ENCODE data around the gene LHFPL3.
"Not testable (repeated sequence)": the region's sequence is repeated elsewhere in the genome, so short reads cannot be mapped to it uniquely, and the experiment has no call there.

The LHFPL3 gene

DNA sequence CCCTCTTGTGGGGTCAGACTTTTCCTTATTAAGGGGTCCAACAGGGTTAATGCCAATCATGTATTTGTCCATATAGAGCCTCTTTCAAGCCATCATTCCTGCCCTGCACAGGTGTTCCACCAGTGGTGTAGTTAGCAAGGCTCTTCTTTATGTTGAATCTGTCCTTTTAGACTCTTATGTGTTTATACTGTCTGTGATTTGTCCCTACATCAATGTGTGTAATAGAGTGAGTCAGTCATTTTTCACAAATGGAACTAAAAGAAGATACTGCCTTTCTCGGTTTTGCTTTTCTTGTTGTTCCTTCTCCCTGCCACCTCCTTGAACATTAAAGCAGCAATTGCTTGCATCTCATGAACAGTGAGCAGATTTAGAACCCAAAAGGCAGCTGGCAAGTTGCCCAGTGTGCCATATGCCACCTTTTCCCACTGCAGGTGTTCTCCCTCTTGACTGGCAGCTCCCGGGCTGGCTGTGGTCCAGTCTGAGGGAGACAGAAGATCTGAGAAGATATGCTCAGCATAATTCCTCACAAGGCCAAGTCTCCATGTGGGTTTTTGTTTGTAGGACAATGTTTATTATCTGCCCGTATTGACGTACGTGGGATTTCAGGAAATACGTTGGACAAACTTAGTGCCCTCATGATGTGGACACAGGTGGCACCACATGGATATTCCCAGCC is 154.1 kb downstream of the LHFPL3 start:
- DNase-seq (ENCODE audit: low read depth in 2 of 2), result no peak

DNA sequence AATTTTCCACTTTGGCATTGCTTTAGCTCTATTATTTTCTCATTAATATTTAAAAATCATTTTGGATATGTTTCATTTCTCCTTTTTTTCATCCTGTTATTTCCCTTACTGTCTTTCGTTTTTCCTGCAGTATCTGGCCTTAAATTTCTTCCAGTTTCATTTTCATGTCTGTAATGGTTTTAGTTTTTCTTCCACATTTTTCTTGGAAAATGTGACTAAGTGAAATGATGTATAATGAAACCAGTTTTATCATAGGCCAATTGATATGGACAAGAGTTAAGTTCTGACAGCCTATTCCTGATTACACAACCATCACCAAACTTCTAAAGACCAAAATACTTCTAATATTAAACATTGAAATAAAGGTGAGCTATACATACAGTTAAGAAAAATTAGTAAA is 158.5 kb downstream of the LHFPL3 start:
- DNase-seq (ENCODE audit: low read depth in 2 of 2), result no peak

DNA sequence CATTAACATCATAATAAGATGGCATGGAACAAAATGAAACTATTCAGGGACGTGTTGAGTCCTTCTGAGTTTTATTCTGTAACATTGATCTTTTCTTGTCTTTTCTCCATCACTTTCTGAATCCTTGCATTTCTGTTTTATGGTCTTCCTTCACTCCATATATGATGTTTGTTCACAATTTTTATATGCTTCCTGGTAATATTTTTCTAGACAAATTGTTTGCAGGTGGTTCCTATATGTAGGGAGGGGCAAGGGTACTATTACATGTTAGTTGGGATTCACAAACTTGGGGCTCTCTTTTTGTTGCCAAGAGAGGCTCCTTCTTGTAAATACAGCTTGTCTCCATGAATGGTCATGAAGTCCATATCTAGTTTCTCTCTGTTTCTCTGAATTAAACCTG is 159.2 kb downstream of the LHFPL3 start:
- DNase-seq (ENCODE audit: low read depth in 2 of 2), result no peak

DNA sequence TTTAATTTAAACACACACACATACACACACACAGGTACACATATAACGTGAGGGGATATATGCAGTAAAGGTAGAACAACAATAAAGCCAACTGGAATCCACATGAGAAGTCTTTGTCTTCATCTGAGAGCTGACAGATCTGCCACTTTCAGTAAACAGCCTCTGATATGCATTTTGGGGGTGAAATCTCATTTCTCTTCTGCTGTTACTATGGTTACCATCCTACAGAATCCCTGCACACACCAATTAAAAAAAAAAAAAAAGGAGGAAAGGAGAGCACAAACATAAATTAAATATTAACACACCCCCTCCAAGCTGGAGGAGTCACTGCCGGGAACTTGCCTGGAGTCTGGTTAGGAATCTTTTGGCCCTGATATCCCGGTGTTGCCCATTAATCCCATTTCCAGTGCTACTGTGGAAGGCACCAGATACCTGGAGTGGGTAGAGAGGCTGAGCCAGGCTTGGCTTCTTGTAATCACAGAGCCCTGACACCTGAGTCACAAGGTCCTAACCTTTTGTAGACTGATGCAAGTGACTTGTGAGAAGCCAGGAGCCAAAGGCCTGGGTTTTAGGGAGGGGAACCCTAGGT is 169.1 kb downstream of the LHFPL3 start:
- no peak for DNase-seq (ENCODE audit: low read depth in 2 of 2)

DNA sequence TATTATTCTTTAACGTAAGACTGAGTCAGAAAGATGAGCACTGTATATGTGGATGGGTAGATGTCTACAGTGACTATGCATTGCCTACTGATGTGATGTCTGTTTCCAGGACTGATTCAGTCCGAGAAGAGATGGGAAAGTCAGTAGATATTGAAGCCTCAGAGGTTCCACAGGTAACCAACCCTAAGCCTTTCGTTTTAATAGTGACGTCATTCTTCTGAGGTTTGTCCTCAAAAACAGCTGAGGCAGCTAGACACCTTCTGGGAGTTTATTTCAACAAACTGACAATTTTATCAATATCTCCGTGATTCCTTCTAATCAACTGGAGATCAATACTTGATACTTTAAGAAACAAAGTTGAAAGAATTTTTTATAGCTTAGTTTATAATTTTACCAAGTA is 171.6 kb downstream of the LHFPL3 start:
- DNase-seq (ENCODE audit: low read depth in 2 of 2), result no peak

DNA sequence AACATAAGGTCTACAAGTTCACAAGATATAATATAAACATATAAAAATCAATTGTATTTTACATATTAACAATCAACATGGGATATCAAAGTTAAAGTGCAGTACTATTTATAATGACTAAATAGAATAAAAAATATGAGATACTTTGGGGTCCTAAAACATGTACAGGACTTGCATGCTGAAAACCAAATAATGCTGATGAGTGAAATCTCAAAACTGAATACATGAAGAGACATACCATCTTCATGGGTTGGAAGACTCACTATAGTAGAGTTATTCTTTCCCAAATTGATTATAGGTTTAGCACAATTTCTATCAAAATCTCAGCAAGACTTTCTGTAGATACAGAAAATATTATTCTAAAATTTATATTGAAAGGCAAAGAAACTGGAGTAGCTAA is 181.5 kb downstream of the LHFPL3 start:
- no peak for DNase-seq (ENCODE audit: low read depth in 2 of 2)

DNA sequence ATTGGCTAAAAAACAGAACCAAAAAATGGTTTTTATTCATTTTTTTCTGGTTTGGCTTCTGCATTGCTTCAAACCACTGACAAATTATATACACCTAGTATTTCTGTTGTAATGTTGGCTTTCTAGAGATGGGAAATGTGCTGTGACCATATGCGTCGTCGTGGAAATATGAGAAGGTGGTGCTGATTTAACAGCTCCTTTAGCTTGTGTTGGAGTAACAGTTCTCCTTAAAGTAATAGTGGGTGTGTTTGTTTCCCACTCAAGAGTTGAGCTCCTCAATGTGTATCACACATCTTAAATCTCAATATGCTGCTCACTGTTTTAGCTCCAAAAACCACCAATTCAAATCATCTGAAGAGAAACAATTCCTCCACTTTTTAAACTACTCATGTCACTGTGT is 196.4 kb downstream of the LHFPL3 start:
- no peak for DNase-seq (ENCODE audit: low read depth in 2 of 2)

DNA sequence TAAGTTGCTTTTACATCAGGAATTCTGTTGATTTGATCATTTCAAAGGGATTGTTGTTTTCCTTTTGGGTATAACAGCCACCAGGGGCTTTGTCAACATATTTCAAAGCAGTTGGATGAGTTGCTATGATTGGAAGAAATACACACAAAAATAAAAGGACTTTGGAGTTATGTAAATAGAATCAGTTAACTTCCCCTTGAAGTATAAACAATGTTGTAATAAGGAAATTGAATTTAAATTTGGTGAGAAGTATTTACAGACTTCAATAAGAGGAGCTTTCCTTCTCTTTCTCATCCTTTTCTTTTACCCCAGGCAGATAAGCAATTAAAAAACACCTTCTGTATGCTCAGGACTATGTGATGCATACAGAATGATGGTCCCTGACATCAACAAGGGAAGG is 199.7 kb downstream of the LHFPL3 start:
- no peak for DNase-seq (ENCODE audit: low read depth in 2 of 2)

DNA sequence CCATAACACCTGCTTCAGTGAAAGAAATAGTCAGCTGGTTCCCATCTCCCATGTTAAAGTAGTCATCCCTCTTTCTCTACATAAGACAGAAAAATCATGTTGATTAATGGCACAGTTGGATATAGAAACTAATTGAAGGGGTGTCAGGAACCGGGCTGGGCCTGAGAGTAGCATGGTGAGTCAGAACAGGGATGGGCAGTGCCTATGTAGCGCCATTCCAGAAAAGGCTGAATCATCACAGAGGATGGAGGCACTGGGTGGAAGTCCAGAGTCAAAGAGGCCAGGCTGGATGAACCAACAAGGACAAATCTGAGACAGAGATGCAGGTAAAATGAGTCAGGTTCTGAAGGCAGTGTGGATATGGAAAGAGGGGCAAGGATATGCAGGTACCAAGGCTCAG is 201.2 kb downstream of the LHFPL3 start:
- no peak for DNase-seq (ENCODE audit: low read depth in 2 of 2)

DNA sequence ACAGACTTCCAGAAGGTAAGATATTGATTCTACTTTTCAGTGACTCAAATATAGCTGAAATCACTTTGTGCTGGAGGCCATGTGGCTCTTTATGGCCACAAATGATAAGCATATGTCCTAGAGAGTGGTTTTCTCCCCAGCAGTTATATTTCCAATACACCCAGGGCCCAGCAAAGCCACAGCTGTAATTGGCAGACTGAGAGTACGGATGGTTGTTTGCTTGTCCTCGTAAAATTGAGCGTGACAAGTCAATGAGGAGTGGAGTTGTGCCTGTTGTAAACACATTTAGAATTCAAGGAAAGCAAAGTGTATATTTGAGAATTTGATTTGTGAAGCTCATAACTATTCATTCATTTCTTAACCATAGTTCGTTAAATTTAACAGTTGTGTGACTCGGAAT is 201.8 kb downstream of the LHFPL3 start:
- DNase-seq (ENCODE audit: low read depth in 2 of 2), result no peak

DNA sequence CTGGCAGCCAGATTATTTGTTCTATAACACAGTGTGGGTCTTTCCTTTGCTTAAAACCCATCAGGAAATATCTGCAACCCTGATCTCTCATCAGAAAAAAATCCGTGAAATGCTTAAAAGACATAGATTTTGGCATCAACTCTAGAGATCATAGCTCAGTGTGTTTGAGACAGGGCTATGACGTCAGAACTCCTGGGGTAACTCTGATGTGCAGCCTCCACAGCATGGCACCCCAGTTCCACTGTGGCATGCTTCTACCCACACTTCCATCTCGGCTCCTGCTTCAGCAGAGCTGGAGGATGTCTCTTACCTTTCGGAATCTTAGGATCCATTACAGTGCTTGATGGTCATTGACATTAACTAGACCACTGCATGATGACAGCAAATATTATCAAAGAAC is 205.7 kb downstream of the LHFPL3 start:
- no peak for DNase-seq (ENCODE audit: low read depth in 2 of 2)

DNA sequence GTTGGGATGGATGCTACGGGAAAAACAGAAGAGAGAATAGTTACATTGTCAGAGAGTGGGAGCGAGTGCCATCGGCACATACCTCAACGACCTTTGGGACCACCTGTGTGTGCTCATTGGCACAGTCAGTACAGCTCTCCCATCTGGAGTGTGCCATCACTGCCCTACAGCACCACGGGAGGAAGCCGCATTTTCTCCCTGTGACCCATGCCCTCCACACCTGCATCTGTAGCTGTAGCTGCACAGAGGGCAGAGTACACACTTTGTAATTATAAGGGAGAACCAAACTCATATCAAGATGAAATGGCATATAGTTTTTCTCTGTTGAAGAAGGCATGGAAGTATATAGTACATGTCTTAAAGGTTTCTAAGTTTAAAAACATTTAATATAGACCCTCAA is 207.4 kb downstream of the LHFPL3 start:
- DNase-seq (ENCODE audit: low read depth in 2 of 2), result no peak

DNA sequence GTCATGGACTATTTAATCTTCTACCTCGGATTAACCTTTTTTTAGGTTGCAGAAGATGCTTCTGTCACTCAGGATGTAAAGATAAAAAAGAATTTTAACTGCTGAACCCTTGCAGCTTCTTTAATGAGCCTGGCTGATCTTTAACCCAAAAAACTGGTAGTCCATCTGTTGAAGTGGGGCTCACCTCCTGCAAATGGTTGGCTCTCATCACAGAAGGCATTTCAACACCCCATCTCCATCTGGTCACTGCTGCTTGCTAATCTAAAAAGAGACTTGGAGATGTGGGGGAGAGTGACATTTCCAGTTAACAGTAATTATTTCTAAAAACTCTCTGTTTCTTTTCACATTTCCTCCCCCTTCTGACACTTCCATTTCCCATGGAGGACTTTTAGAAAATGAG is 208.6 kb downstream of the LHFPL3 start:
- DNase-seq (ENCODE audit: low read depth in 2 of 2), result no peak

DNA sequence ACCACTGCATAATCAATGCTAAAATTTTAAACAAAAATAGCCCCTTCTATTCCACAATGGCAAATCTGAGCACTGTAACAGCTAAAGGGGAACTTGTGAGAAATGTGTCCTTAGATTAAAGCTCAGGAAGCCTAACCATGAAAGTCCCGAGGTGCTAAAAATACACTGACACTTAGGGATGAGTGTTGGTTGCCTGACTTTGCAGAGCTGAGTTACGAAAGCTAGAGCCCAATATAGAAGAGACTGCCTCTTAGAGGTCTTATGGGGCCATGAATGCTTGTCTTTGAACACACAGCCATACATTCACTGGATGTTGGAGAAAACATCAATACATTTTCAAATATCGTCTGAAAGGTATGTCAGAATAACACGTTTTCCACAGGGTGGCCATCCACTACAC is 209.7 kb downstream of the LHFPL3 start:
- DNase-seq (ENCODE audit: low read depth in 2 of 2), result no peak

DNA sequence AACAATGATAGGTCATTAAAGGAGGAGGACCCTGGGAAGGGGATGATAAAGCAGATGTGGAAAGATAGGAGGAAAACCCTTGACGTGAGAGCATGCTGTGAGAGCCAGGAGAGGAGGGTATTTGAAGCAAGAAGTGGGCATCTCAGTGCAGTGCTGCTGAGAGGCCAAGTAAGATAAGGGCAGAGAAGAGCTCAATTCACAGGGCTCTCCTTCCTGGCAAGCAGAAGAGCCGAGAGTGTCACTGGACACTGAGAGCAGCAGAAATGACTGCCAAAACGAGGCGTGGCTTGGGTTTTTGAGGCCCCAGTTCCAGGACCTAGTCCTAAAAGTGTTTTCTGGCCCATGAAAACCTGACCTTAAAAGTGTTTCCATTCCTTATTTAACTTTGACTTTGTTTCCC is 213.5 kb downstream of the LHFPL3 start:
- DNase-seq (ENCODE audit: low read depth in 2 of 2), result no peak

DNA sequence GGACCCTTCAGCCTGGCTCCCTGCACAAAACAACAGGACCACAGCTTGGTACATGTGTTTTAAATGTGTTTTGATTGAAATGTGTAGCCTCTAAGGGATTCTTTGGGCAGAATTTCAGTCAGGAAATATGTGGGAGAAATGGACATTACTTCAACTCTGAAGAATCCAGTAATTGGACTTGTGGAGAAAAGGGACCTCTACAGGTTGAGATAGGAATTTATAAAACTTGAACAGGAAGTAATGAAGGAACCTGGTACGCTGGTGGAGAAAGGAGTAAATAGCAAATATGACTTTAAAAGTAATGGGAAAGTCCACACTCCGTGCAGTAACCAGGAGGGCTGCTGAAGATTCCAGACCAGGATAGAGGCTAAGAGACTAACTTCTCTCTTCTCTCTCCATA is 220.5 kb downstream of the LHFPL3 start:
- no peak for DNase-seq (ENCODE audit: low read depth in 2 of 2)

DNA sequence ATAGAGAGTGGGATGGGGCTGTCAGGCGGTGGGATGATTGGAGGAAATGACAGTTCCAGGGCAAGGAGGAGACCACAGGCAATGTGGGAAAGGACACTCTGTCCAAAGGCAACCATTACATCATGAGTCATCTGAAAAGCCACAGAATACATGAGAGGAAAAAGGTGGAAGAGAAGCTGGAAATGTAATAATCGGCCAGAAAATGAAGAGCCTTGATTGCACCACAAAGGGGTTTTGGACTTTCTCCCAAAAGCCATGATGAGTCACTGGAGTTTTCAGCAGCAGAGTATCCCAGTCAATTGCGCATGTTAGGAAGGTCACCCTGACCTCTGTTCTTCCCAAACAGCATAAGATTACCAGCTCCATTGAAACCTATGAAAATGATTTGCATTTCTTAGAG is 222.0 kb downstream of the LHFPL3 start:
- no peak for DNase-seq (ENCODE audit: low read depth in 2 of 2)

DNA sequence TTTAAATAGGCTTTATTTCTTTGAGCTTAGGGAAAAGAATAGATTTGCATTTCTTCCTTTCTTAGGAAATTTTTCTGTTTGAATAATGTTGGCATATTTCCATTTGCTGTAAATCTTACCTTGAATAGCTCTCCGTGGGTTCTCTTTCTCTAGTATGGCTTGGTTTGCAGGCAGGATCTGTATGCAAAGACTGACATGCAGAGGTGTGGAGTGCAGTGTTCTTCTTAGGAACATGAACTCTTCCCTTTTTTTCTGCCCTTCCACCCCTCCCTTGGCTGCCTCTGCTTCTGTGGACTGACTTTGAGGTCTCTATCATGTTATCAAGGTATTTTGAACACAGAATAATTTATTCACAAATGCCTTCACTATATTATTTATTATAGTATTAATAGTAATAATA is 222.8 kb downstream of the LHFPL3 start:
- DNase-seq (ENCODE audit: low read depth in 2 of 2), result no peak

DNA sequence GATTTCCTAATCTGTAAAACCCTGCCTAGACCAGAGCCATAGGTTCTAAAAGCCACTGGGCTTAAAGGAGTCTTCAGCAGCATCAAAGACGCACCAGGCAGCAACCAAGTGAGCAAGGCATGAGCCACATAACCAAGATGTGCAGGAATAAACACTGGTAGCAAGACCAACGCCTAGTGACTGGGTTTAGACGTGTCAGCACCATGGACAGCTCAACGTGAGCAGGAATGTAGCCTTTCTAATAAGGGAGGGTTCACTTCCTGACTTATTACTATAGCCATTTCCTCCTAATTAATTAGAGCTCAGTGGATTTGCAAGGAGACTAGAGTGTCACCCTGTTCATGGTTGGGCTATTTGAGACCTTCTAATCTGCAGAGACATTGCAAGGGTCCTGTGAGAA is 223.7 kb downstream of the LHFPL3 start:
- DNase-seq (ENCODE audit: low read depth in 2 of 2), result no peak

DNA sequence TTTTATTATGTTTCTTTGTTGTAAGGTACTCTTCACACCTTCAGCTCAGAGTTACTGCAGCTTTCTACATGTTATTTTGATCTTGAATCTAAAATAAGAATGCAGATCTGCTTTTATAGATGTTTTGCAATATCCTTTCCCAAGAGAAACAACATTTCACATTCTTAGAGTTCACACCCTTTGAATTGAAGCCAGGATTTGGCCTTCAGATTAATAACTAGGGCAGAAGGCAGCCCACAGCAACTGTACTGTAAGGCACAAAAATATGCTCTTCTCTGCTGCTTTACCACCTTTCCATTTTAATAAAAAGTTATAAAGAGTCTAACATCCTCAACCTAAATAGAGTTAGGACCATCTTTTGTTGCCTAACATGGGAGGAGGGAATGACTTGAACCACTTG is 224.7 kb downstream of the LHFPL3 start:
- DNase-seq (ENCODE audit: low read depth in 2 of 2), result no peak

DNA sequence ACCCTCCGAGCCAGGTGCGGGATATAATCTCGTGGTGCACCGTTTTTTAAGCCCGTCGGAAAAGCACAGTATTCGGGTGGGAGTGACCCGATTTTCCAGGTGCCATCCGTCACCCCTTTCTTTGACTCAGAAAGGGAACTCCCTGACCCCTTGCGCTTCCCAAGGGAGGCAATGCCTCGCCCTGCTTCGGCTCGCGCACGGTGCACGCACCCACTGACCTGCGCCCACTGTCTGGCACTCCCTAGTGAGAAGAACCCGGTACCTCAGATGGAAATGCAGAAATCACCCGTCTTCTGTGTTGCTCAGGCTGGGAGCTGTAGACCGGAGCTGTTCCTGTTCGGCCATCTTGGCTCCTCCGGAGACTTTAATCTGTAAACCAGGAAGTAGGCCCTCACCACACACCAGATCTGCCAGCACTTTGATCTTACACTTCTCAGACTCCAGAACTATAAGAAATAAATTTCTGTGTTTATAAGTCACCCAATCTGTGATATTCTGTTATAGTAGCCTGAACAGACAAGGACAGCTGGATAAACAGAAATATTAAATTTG is 235.0 kb downstream of the LHFPL3 start:
- DNase-seq (ENCODE audit: low read depth in 2 of 2), result not testable (repeated sequence)

DNA sequence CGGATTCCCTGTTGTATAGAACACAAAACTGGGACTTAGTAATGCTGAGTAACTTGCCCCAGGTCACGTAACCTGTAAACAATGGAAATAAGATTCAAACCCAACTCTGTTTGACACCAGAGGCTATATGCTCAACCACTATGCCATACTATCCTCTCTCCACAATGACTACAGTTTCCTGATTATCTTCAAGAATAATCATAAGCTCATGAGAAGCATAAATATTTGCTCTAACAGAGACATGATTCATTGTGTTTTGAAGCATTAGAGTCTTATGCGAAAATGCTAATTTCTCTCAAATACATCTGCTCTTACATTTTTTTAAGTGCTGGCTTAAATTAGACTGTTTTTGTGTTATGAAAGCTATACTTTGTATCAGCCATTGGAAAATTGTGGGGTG is 241.3 kb downstream of the LHFPL3 start:
- DNase-seq (ENCODE audit: low read depth in 2 of 2), result no peak

DNA sequence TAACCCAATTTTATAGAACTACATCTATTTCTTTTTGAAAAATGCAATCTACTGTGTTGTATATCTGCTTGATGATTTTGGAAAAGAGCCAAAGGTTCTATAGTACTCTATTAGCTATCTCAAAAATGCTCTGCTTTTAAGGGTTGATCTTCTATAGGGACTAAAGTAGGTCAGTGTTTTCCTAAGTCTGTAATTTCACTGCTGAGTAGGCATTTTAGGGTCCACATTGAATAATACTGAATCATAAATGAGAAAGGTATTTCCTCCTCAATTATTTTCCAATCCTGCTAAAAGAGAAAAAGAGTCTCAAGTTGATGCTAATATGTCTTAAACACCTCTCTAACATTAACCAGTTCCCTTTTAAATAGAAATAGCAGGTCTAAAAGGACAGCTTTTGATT is 244.2 kb downstream of the LHFPL3 start:
- DNase-seq (ENCODE audit: low read depth in 2 of 2), result no peak

DNA sequence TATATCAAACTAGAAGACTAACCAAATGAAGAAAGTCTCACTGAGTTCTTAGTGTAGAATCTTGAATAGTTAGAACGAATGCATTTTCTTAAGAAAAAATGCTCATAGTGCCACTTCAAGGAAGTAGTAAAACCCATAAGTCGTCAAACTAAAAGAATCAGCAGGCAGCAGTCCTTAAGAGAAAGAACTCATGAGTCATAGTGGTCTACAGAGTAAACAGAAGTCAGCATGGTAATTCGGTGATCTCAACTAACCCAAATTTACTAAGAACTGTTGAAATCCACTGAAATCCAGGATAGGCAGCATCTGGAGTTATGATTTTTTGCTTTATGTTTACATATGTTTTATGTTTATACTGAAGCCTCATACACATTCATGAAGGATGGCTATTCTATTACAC is 256.2 kb downstream of the LHFPL3 start:
- no peak for DNase-seq (ENCODE audit: low read depth in 2 of 2)

Data from stimulated activated CD8-positive, alpha-beta memory T cell treated with anti-CD3 and anti-CD28 coated beads, Interleukin-2, amount 100 ng/mL, for 1 hour (primary cell).